Measurements from ENCODE around the gene AIMP1. TPM values are rescaled to one million over a fixed set of nuclear protein-coding genes. Genes with fewer than 3 reads are reported as not detected.

AIMP1 gene
- total RNA-seq, 1 donor from 2014 or later: 25.0 TPM

DNA sequence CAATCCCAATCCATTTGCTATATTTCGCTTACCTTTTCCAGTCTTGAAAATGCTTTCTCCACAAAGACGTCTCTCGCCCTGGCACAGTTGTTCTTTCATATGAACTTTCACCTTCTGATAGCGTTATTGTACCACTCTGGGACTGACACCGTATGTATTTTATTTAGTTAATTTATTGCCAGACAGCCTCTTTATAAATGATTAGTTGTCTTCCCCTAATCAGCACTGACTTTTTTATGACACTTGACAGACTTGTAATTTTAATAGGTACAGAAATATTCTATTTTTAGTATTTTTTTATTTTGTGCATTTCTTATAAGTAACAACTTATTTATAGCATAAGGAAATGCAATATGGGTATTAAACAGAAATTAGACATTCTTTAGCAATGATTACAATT lies 52.3 kb downstream of the AIMP1 start, which contains the start of gene GIMD1:
GIMD1 (minus strand) TSS at position 101 of the 400 bp plus-strand sequence. CDS start 1,343 bp downstream, outside the sequence.
- TF ChIP-seq, protein P1, sequence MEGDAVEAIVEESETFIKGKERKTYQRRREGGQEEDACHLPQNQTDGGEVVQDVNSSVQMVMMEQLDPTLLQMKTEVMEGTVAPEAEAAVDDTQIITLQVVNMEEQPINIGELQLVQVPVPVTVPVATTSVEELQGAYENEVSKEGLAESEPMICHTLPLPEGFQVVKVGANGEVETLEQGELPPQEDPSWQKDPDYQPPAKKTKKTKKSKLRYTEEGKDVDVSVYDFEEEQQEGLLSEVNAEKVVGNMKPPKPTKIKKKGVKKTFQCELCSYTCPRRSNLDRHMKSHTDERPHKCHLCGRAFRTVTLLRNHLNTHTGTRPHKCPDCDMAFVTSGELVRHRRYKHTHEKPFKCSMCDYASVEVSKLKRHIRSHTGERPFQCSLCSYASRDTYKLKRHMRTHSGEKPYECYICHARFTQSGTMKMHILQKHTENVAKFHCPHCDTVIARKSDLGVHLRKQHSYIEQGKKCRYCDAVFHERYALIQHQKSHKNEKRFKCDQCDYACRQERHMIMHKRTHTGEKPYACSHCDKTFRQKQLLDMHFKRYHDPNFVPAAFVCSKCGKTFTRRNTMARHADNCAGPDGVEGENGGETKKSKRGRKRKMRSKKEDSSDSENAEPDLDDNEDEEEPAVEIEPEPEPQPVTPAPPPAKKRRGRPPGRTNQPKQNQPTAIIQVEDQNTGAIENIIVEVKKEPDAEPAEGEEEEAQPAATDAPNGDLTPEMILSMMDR (conservative IDR thresholded peaks at IDR 0.05; ENCODE audit: low read depth, low read length): no peak
- no peak within 1 kb of the TSS for H3K4me3 ChIP-seq (ENCODE audit: low read depth, low read length)
- DNase-seq (ENCODE audit: low read depth): no peak

DNA sequence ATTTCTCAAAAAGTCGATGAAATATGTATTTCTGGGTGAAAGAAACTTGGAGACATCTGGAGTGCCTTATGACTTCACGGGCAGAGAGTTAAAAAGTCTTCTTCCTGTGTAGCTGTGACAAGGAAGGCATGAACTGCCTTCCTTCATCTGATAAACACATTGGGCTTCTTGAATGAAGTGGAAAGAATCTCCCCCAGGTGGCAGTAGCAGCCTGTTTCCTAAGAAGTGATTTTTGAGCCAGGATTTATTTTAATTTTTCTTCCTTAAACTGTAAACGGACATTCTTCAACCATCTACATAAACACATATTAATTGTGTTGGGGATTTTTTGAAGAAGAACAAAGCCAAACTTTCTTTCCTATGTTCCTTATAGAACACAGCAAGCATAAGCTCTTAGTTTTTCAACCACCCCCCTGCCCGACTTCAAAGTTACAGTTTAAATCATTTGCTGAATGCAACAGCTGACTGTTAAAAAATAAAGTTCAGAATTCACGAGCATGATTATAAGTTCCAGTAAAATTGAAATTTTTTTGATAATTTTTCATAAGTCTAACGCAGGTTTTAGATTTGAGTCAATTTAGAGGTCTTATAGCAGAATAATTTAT lies 53.2 kb downstream of the AIMP1 start:
- TF ChIP-seq, protein P1 (conservative IDR thresholded peaks at IDR 0.05; ENCODE audit: low read depth, low read length): peak; percentile 83
- H3K4me3 ChIP-seq (ENCODE audit: low read depth, low read length): no peak overlapping the region
- peak; percentile 33 for DNase-seq (ENCODE audit: low read depth)

DNA sequence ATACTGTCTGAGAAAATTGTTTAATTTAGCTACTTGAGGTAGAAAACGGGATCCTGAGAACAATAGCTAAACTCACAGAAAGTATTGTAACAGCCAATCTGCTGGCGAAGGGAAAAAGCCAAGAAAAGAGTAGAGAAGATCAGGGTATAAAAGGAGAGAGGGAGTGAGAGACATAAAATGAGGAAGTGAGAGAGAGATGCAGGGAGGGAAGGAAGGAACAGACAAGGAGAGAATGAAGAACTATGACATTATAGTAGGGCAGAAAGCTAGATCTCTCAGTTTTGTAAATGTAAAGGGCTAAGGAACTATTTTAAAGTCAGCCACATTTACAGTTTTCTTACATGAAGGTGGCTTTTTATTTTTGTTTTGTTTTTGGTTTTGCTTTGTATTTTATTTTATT lies 53.9 kb downstream of the AIMP1 start:
- H3K4me3 ChIP-seq (ENCODE audit: low read depth, low read length): no peak overlapping the region
- DNase-seq (ENCODE audit: low read depth): no peak
- TF ChIP-seq, protein P1 (conservative IDR thresholded peaks at IDR 0.05; ENCODE audit: low read depth, low read length): no peak

GRCh38 chr4:106371161-106371560 lies 54.8 kb downstream of the AIMP1 start:
- no peak for DNase-seq (ENCODE audit: low read depth)
- TF ChIP-seq, protein P1 (conservative IDR thresholded peaks at IDR 0.05; ENCODE audit: low read depth, low read length): no peak
- H3K4me3 ChIP-seq (ENCODE audit: low read depth, low read length): no peak overlapping the region

GRCh38 chr4:106373026-106373425 lies 56.7 kb downstream of the AIMP1 start:
- no peak overlapping the region for H3K4me3 ChIP-seq (ENCODE audit: low read depth, low read length)
- TF ChIP-seq, protein P1 (conservative IDR thresholded peaks at IDR 0.05; ENCODE audit: low read depth, low read length): no peak
- no peak for DNase-seq (ENCODE audit: low read depth)

- TF ChIP-seq, protein P1 (conservative IDR thresholded peaks at IDR 0.05; ENCODE audit: low read depth, low read length): no peak
- no peak overlapping the region for H3K4me3 ChIP-seq (ENCODE audit: low read depth, low read length)
- DNase-seq (ENCODE audit: low read depth): no peak
These were observed 63.8 kb downstream of the AIMP1 start for GRCh38 chr4:106380179-106380578.

DNA sequence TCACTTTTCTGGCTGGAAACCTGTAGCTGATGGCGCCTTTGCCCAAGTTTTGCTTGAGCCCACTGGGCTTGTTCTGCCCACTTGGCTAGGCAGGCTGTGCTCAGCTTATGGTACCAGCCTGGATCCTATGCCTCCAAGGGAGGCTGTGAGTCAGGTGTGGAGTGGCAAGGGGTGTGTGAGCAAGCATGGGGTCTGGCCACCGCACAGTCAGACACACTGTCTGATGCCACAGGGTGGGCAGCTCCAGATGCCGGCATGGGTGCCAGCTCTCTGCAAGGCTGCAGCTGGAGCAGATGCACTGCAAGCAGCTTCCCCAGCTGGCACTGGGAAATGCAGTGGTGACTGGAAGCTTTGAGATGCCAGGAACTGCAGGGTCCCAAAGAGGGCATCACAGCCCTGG lies 68.5 kb downstream of the AIMP1 start:
- no peak overlapping the region for H3K4me3 ChIP-seq (ENCODE audit: low read depth, low read length)
- TF ChIP-seq, protein P1 (conservative IDR thresholded peaks at IDR 0.05; ENCODE audit: low read depth, low read length): no peak
- no peak for DNase-seq (ENCODE audit: low read depth)
